GM19351 (cell line): ENCODE measurements around the gene DIPK1A.
"Not testable (repeated sequence)": the region's sequence is repeated elsewhere in the genome, so short reads cannot be mapped to it uniquely, and the experiment has no call there.

Experiments
- ATAC-seq: cut with Tn5 transposase; IDR thresholded peaks from one replicate; pipeline ENCODE4 v1.9.1; 2021; ENCODE audit warnings: mild to moderate bottlenecking, moderate library complexity; ENCODE audit not compliant: unreplicated experiment

The DIPK1A gene

GRCh38 chr1:92921031-92922023 is 39.9 kb downstream of the DIPK1A start:
- ATAC-seq, result no peak

- no peak for ATAC-seq
These were observed 44.4 kb downstream of the DIPK1A start for GRCh38 chr1:92916899-92917298.

- ATAC-seq, result no peak
These were observed 45.7 kb downstream of the DIPK1A start for GRCh38 chr1:92915547-92915946.

- ATAC-seq, result no peak
These were observed 48.0 kb downstream of the DIPK1A start for GRCh38 chr1:92913093-92913819.

GRCh38 chr1:92910081-92910480 is 51.2 kb downstream of the DIPK1A start:
- ATAC-seq, result no peak

GRCh38 chr1:92909321-92909720 is 51.9 kb downstream of the DIPK1A start:
- no peak for ATAC-seq

GRCh38 chr1:92907949-92908684 is 53.1 kb downstream of the DIPK1A start:
- no peak for ATAC-seq

GRCh38 chr1:92903765-92904164 is 57.5 kb downstream of the DIPK1A start:
- ATAC-seq, result no peak

- no peak for ATAC-seq
These were observed 58.9 kb downstream of the DIPK1A start for GRCh38 chr1:92902406-92902744.

GRCh38 chr1:92901699-92902405 is 59.4 kb downstream of the DIPK1A start:
- ATAC-seq, result no peak

GRCh38 chr1:92901126-92901525 is 60.1 kb downstream of the DIPK1A start:
- no peak for ATAC-seq

GRCh38 chr1:92900539-92900938 is 60.7 kb downstream of the DIPK1A start:
- ATAC-seq, result no peak

- no peak for ATAC-seq
These were observed 61.5 kb downstream of the DIPK1A start for GRCh38 chr1:92899780-92900179.

GRCh38 chr1:92898053-92898452 is 63.2 kb downstream of the DIPK1A start:
- ATAC-seq, result not testable (repeated sequence)

- no peak for ATAC-seq
These were observed 73.8 kb downstream of the DIPK1A start for GRCh38 chr1:92887465-92887864.

- no peak for ATAC-seq
These were observed 74.3 kb downstream of the DIPK1A start for GRCh38 chr1:92886886-92887419.

GRCh38 chr1:92884195-92884594 is 77.1 kb downstream of the DIPK1A start:
- no peak for ATAC-seq

GRCh38 chr1:92883297-92883696 is 78.0 kb downstream of the DIPK1A start:
- no peak for ATAC-seq

GRCh38 chr1:92882819-92883218 is 78.4 kb downstream of the DIPK1A start:
- no peak for ATAC-seq

GRCh38 chr1:92881391-92881790 is 79.9 kb downstream of the DIPK1A start:
- no peak for ATAC-seq
